Measurements from ENCODE around the gene PRM2. TPM values are rescaled to one million over a fixed set of nuclear protein-coding genes. Genes with fewer than 3 reads are reported as not detected.

The PRM2 gene
- total RNA-seq, 4 donors from 2014 or later = 2.3 TPM; not detected in 3

DNA sequence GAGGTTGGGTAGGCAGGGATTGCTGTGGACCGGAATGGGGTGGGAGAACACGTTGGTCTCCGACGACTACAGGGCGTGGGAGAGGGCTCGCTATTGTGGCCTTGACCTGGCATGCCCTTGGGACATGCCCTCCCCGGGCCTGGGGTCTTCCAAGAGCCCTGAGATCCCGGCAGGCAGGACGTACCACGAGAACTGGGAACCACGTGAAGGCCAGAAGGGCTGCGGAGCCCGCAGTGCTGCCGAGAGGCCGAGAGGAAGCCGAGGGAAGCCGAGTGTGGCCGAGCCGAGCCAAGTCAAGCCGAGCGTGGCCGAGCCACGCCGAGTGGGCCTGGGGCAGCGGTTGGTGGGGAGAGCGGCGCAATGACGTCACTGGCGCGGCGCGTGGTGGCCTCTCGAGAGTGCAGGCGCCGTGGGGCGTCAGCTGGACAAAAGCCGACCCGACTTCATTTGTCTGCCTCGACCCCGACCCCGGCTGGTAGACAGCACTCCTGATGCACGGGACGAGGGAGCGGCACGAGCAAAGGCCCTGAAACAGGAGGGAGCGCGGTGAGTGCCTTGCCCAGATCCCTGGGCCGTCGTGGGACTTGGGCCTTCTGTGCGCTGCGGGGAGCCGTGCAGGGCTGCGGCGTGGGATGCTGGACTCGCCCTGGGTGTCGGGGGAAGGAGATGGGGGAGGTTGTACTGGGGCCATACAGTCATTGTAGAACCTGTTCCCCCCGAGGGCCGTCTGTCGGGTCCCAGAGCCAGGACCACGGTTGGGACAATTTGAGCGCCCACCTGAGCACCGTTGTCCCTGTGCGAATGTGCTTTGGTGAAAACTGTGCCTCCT lies 26.8 kb downstream of the PRM2 start:
- WGBS, 2 donors = 87 to 94% methylated on average over 63 of the region's 63 CpGs
- intact Hi-C loops (cut with DNase I; ENCODE audit: low total_unique reads) = loop anchor here (5.0 to 10.0 kb wide), 2 partner anchors 145 to 1222 kb away; no protein-coding TSS in a partner anchor
- DNase-seq (ENCODE audit: low spot score in 2 of 2) = no peak
- TF ChIP-seq CTCF (IDR thresholded peaks at IDR 0.05) = no peak
- no peak for TF ChIP-seq POLR2A (IDR thresholded peaks at IDR 0.05)
- H3K4me3 ChIP-seq (ENCODE audit: low read depth, poor library complexity, severe bottlenecking) = no peak overlapping the region

DNA sequence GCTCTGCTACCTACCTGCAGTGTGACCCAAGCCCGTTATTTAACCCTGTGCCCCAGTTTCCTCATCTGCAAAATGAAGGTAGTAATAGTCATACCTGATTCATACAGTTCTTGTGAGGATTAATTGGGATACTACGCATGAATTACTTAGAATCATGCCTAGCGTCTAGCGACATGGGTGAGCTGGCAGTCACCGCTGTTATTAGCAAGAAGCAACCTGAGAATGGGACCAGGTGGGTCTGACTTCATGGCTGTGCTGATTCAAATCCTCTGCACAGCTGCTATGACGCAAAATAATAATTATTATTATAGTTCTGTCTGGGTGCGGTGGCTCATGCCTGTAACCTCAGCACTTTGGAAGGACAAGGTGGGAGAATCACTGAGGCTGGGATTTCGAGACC lies 28.1 kb downstream of the PRM2 start:
- WGBS, 2 donors = 81 to 87% methylated on average over 8 of the region's 8 CpGs
- H3K4me3 ChIP-seq (ENCODE audit: low read depth, poor library complexity, severe bottlenecking) = no peak overlapping the region
- DNase-seq (ENCODE audit: low spot score in 2 of 2) = no peak
- no peak for TF ChIP-seq CTCF (IDR thresholded peaks at IDR 0.05)
- TF ChIP-seq POLR2A (IDR thresholded peaks at IDR 0.05) = no peak
- intact Hi-C loops (cut with DNase I; ENCODE audit: low total_unique reads) = no loop called here

DNA sequence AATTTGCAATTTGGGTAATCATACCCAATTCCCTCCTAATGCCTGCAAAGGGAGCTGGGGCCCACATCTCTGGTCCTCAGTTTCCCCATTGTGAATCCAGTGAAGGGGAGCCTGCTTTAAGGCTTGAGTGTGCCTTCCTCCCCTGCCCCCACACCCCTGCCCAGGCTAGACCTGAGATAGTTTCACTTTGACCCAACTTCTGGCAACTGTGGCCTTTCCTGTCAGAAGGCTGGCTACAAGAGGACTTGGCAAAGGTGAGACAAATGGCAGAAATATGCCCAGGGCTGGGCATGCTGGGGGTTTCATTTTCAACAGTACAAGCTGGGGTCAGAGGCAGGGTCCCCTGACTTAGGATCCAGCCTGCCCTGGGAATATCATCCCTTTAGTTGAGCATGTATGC lies 30.3 kb downstream of the PRM2 start:
- TF ChIP-seq CTCF (IDR thresholded peaks at IDR 0.05) = no peak
- TF ChIP-seq POLR2A (IDR thresholded peaks at IDR 0.05) = no peak
- intact Hi-C loops (cut with DNase I; ENCODE audit: low total_unique reads) = no loop called here
- H3K4me3 ChIP-seq (ENCODE audit: low read depth, poor library complexity, severe bottlenecking) = no peak overlapping the region
- no peak for DNase-seq (ENCODE audit: low spot score in 2 of 2)

DNA sequence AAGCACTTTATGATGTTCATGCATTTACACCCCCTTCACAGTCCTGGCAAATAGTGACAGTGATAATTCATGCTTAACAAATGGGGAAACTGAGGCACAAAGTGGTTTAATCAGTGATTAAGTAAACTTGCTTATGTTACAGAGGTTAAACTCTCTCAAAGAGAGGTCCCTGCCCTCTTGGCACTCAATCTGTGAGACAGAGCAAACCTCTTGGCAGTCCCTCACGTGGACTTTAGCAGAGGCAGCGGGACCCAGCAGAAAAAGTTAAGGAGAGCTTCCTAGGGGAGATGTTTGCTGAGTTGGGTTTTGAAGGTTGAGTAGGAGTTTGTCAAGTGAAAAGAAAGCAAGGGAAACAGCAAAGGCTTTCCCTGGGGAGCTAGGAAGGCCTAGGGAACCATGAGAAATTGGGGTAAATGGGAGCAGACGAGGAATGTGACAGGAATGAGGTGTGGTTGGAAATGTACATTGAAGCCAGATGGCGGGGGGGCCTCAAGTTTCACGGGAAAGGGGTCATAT lies 31.0 kb downstream of the PRM2 start:
- no peak for DNase-seq (ENCODE audit: low spot score in 2 of 2)
- WGBS, 2 donors = 81 to 85% methylated on average over 5 of the region's 5 CpGs
- H3K4me3 ChIP-seq (ENCODE audit: low read depth, poor library complexity, severe bottlenecking) = no peak overlapping the region
- TF ChIP-seq CTCF (IDR thresholded peaks at IDR 0.05) (no peak), POLR2A (IDR thresholded peaks at IDR 0.05) (no peak)
- intact Hi-C loops (cut with DNase I; ENCODE audit: low total_unique reads) = no loop called here

DNA sequence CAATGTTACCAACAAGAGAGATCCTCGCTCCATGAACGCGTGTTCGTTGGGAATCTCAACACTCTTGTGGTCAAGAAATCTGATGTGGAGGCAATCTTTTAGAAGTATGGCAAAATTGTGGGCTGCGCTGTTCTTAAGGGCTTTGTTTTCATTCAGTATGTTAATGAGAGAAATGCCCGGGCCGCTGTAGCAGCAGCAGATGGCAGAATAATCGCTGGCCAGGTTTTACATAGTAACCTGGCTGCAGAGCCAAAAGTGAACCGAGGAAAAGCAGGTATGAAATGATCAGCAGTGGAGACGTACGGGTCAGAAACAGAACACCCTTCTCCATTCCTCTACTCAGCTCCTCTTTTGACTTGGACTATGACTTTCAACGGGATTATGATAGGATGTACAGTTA lies 33.6 kb downstream of the PRM2 start:
- no peak for DNase-seq (ENCODE audit: low spot score in 2 of 2)
- intact Hi-C loops (cut with DNase I; ENCODE audit: low total_unique reads) = no loop called here
- 82 to 83% methylated on average over 12 of the region's 12 CpGs for WGBS, 2 donors
- no peak for TF ChIP-seq CTCF (IDR thresholded peaks at IDR 0.05)
- no peak for TF ChIP-seq POLR2A (IDR thresholded peaks at IDR 0.05)
- H3K4me3 ChIP-seq (ENCODE audit: low read depth, poor library complexity, severe bottlenecking) = no peak overlapping the region
